WTC11 (cell line): ENCODE data around the gene PRRG1. TPM values are rescaled to one million over a fixed set of nuclear protein-coding genes. Genes with fewer than 3 reads are reported as not detected.
"Not testable (repeated sequence)": the region's sequence is repeated elsewhere in the genome, so short reads cannot be mapped to it uniquely, and the experiment has no call there.

Experiments used
- ATAC-seq: fragments of 200-7000 bp; cut with Tn5 transposase; 2 replicates; pipeline ENCODE4 v1.10.0; 2021; ENCODE audit warnings: mild to moderate bottlenecking, moderate library complexity
- CTCF ChIA-PET: fragments of 300-600 bp; sonication (Branson Sonifier 250); formaldehyde crosslinking; loops from one replicate; lab custom pipeline; 2021; ENCODE audit warnings: antibody characterized with exemption; lab: Charles Lee
- POLR2A ChIA-PET: fragments of 350-600 bp; sonication (Branson Sonifier 250); formaldehyde crosslinking; loops from one replicate; lab custom pipeline; 2021; ENCODE audit warnings: antibody characterized with exemption; lab: Charles Lee
- DNase-seq: peaks from one replicate; pipeline ENCODE4 v3.0.0; 2021; ENCODE audit warnings: low spot score
- H3K27ac Mint-ChIP-seq: 2 replicates; pipeline ENCODE4 v1.8.0; 2021; ENCODE audit warnings: mixed read lengths
- H3K27me3 Mint-ChIP-seq: 2 replicates; pipeline ENCODE4 v1.8.0; 2021; ENCODE audit warnings: low read depth, mild to moderate bottlenecking, moderate library complexity, mixed read lengths
- H3K36me3 Mint-ChIP-seq: 2 replicates; pipeline ENCODE4 v1.8.0; 2021; ENCODE audit warnings: mixed read lengths
- H3K4me1 Mint-ChIP-seq: 2 replicates; pipeline ENCODE4 v1.8.0; 2022; ENCODE audit warnings: mixed read lengths
- H3K4me3 Mint-ChIP-seq: 2 replicates; pipeline ENCODE4 v1.8.0; 2021; ENCODE audit warnings: mild to moderate bottlenecking, moderate library complexity, mixed read lengths
- H3K9me3 Mint-ChIP-seq: 2 replicates; pipeline ENCODE4 v1.8.0; 2021; ENCODE audit warnings: mixed read lengths
- FOXJ3 ChIP-seq: sonication (generic); formaldehyde crosslinking; IDR thresholded peaks from 2 replicates; pipeline ENCODE4 v1.9.0; 2021; ENCODE audit warnings: missing genetic modification reagents, mild to moderate bottlenecking, borderline replicate concordance
- FOXK1 ChIP-seq: sonication (generic); formaldehyde crosslinking; IDR thresholded peaks from 2 replicates; pipeline ENCODE4 v1.8.0; 2022; ENCODE audit warnings: mild to moderate bottlenecking, moderate library complexity, missing genetic modification reagents
- JAZF1 ChIP-seq: fragments of 250-450 bp; sonication (Bioruptor Pico); IDR thresholded peaks from 2 replicates; pipeline ENCODE4 v1.9.0; 2021; ENCODE audit warnings: moderate library complexity, mild to moderate bottlenecking, inconsistent platforms
- TEAD1 ChIP-seq: sonication (generic); formaldehyde crosslinking; IDR thresholded peaks from 2 replicates; pipeline ENCODE4 v1.8.0; 2022; ENCODE audit warnings: mild to moderate bottlenecking, missing genetic modification reagents
- ZNF396 ChIP-seq: fragments of 250-450 bp; sonication (Bioruptor Pico); IDR thresholded peaks from 2 replicates; pipeline ENCODE4 v1.8.0; 2021; ENCODE audit warnings: mild to moderate bottlenecking, moderate library complexity, borderline replicate concordance
- ZNF423 ChIP-seq: fragments of 250-450 bp; sonication (Bioruptor Pico); IDR thresholded peaks from 2 replicates; pipeline ENCODE4 v2.1.2; 2022; ENCODE audit warnings: mild to moderate bottlenecking, moderate library complexity
- total RNA-seq: library from RNA; stranded (reverse); gene quantifications from 3 replicates; pipeline ENCODE4 v1.2.3, GENCODE V29; 2021
- TF ChIP-seq, protein P1 (sequence below): sonication (generic); formaldehyde crosslinking; conservative IDR thresholded peaks from 2 replicates; pipeline ENCODE4 v1.8.1; 2023; ENCODE audit warnings: mild to moderate bottlenecking, low read depth, missing genetic modification reagents, moderate library complexity
- TF ChIP-seq, protein P2 (sequence below): sonication (generic); formaldehyde crosslinking; IDR thresholded peaks from 2 replicates; pipeline ENCODE4 v1.8.1; 2023; ENCODE audit warnings: mild to moderate bottlenecking, missing genetic modification reagents, moderate library complexity
- TF ChIP-seq, protein P3 (sequence below): sonication (generic); formaldehyde crosslinking; IDR thresholded peaks from 2 replicates; pipeline ENCODE4 v1.8.0; 2023; ENCODE audit warnings: missing genetic modification reagents, mild to moderate bottlenecking, borderline replicate concordance
- TF ChIP-seq, protein P4 (sequence below): sonication (generic); formaldehyde crosslinking; IDR thresholded peaks from 2 replicates; pipeline ENCODE4 v1.8.1; 2023; ENCODE audit warnings: mild to moderate bottlenecking, moderate library complexity, missing genetic modification reagents
- TF ChIP-seq, protein P5 (sequence below): sonication (generic); formaldehyde crosslinking; IDR thresholded peaks from 2 replicates; pipeline ENCODE4 v1.8.1; 2022; ENCODE audit warnings: low read depth, mild to moderate bottlenecking, moderate library complexity, missing genetic modification reagents, borderline replicate concordance
- TF ChIP-seq, protein P6 (sequence below): sonication (generic); formaldehyde crosslinking; IDR thresholded peaks from 2 replicates; pipeline ENCODE4 v1.8.1; 2023; ENCODE audit warnings: mild to moderate bottlenecking, missing genetic modification reagents, moderate library complexity
- TF ChIP-seq, protein P7 (sequence below): fragments of 200-600 bp; IDR thresholded peaks from 2 replicates; pipeline ENCODE4 v1.8.0; 2022; ENCODE audit warnings: antibody characterized with exemption
- TF ChIP-seq, protein P8 (sequence below): sonication (generic); formaldehyde crosslinking; IDR thresholded peaks from 2 replicates; pipeline ENCODE4 v1.8.0; 2022; ENCODE audit warnings: mild to moderate bottlenecking, missing genetic modification reagents

Gene PRRG1
- total RNA-seq, 1 experiment from 2014 or later = 8.1 TPM

DNA sequence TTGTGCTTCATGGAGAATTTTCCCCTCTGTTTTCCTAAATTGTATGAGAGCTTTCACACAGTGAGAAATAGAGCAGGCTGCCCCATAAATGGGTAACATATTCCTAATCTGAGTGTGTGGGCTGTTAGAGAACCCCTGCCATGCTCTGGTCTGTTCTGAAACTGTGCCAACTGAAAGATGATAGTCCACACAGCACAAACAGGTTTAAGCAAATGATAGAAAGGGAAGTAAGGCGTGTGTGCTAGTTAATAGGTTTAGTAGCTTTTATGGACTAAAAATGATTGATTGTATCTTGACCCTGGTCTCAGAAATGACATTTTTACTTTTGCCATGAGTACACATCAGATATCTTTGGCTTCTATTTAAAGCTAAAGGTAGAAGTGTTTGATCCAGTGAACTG lies 106.2 kb downstream of the PRRG1 start (continued):
- TF ChIP-seq, protein P1, sequence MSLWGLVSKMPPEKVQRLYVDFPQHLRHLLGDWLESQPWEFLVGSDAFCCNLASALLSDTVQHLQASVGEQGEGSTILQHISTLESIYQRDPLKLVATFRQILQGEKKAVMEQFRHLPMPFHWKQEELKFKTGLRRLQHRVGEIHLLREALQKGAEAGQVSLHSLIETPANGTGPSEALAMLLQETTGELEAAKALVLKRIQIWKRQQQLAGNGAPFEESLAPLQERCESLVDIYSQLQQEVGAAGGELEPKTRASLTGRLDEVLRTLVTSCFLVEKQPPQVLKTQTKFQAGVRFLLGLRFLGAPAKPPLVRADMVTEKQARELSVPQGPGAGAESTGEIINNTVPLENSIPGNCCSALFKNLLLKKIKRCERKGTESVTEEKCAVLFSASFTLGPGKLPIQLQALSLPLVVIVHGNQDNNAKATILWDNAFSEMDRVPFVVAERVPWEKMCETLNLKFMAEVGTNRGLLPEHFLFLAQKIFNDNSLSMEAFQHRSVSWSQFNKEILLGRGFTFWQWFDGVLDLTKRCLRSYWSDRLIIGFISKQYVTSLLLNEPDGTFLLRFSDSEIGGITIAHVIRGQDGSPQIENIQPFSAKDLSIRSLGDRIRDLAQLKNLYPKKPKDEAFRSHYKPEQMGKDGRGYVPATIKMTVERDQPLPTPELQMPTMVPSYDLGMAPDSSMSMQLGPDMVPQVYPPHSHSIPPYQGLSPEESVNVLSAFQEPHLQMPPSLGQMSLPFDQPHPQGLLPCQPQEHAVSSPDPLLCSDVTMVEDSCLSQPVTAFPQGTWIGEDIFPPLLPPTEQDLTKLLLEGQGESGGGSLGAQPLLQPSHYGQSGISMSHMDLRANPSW (CRISPR knock-in tag) = no peak
- TF ChIP-seq, protein P2, sequence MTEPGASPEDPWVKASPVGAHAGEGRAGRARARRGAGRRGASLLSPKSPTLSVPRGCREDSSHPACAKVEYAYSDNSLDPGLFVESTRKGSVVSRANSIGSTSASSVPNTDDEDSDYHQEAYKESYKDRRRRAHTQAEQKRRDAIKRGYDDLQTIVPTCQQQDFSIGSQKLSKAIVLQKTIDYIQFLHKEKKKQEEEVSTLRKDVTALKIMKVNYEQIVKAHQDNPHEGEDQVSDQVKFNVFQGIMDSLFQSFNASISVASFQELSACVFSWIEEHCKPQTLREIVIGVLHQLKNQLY (CRISPR knock-in tag) = no peak
- TF ChIP-seq, protein P3, sequence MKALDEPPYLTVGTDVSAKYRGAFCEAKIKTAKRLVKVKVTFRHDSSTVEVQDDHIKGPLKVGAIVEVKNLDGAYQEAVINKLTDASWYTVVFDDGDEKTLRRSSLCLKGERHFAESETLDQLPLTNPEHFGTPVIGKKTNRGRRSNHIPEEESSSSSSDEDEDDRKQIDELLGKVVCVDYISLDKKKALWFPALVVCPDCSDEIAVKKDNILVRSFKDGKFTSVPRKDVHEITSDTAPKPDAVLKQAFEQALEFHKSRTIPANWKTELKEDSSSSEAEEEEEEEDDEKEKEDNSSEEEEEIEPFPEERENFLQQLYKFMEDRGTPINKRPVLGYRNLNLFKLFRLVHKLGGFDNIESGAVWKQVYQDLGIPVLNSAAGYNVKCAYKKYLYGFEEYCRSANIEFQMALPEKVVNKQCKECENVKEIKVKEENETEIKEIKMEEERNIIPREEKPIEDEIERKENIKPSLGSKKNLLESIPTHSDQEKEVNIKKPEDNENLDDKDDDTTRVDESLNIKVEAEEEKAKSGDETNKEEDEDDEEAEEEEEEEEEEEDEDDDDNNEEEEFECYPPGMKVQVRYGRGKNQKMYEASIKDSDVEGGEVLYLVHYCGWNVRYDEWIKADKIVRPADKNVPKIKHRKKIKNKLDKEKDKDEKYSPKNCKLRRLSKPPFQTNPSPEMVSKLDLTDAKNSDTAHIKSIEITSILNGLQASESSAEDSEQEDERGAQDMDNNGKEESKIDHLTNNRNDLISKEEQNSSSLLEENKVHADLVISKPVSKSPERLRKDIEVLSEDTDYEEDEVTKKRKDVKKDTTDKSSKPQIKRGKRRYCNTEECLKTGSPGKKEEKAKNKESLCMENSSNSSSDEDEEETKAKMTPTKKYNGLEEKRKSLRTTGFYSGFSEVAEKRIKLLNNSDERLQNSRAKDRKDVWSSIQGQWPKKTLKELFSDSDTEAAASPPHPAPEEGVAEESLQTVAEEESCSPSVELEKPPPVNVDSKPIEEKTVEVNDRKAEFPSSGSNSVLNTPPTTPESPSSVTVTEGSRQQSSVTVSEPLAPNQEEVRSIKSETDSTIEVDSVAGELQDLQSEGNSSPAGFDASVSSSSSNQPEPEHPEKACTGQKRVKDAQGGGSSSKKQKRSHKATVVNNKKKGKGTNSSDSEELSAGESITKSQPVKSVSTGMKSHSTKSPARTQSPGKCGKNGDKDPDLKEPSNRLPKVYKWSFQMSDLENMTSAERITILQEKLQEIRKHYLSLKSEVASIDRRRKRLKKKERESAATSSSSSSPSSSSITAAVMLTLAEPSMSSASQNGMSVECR = no peak
- TF ChIP-seq ZNF423 (CRISPR knock-in tag) (no peak), TEAD1 (CRISPR knock-in tag) (no peak), ZNF396 (CRISPR knock-in tag) (no peak), FOXK1 (CRISPR knock-in tag) (no peak)
- TF ChIP-seq, protein P4, sequence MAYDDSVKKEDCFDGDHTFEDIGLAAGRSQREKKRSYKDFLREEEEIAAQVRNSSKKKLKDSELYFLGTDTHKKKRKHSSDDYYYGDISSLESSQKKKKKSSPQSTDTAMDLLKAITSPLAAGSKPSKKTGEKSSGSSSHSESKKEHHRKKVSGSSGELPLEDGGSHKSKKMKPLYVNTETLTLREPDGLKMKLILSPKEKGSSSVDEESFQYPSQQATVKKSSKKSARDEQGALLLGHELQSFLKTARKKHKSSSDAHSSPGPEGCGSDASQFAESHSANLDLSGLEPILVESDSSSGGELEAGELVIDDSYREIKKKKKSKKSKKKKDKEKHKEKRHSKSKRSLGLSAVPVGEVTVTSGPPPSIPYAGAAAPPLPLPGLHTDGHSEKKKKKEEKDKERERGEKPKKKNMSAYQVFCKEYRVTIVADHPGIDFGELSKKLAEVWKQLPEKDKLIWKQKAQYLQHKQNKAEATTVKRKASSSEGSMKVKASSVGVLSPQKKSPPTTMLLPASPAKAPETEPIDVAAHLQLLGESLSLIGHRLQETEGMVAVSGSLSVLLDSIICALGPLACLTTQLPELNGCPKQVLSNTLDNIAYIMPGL (CRISPR knock-in tag) = no peak
- TF ChIP-seq, protein P5, sequence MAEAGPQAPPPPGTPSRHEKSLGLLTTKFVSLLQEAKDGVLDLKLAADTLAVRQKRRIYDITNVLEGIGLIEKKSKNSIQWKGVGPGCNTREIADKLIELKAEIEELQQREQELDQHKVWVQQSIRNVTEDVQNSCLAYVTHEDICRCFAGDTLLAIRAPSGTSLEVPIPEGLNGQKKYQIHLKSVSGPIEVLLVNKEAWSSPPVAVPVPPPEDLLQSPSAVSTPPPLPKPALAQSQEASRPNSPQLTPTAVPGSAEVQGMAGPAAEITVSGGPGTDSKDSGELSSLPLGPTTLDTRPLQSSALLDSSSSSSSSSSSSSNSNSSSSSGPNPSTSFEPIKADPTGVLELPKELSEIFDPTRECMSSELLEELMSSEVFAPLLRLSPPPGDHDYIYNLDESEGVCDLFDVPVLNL = no peak

DNA sequence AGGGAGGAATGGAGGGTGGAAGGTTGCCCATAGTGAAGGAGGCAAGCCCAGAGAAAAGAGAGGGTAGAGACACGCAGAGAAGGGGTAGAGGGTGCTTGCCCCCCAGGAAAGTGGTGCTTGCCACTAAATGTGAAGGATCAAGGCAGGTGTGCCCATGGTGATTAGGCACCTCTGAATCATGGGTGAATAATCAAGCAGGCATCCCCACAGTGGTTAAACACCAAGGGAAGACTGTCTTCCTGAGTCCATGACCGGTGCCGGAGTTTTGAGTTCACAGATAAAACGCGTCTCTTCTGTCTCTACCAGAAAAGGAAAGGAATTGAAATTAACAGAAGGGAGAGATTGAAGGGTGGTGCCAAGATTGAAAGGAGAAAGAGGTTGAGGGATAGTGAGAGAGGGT lies 111.1 kb downstream of the PRRG1 start:
- Mint-ChIP-seq H3K4me3 (peak overlapping the region; percentile 60), H3K27ac (peak overlapping the region; percentile 95), H3K9me3 (peaks cover 18% of the 10 kb centered on the region), H3K36me3 (peaks cover 24% of the 10 kb centered on the region), H3K4me1 (peaks cover 41% of the 10 kb centered on the region)
- ATAC-seq, POLR2A ChIA-PET, H3K27me3 Mint-ChIP-seq, DNase-seq, CTCF ChIA-PET: not testable (repeated sequence)

DNA sequence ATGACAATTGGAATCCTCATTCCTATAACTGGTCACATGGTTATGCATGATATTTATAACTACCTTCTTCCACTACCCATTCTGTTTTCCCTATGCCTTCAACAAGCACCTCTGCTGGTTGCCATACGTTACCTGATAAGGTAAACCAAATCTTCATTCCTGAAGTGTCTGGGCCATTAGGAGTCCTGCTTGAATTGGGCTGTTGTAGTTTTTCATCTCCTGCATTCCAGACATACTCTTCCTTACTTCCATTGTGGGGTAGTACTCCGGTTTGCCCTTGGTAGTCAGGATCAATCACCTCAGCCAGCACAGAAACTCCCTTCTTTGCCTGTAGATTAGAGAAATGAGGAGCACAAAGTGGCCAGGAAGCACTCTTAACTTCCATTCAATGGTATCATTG lies 113.2 kb downstream of the PRRG1 start:
- ATAC-seq = peak; percentile 71; the same call in 1 of the 2 replicates
- H3K9me3 Mint-ChIP-seq = peaks cover 18% of the 10 kb centered on the region
- POLR2A ChIA-PET = interaction anchor here (0.6 kb wide), 1 partner anchor 23 kb away, joined by 3 read pairs; no protein-coding TSS in a partner anchor

More for the DNA sequence above, 113.2 kb downstream of the PRRG1 start:
- Mint-ChIP-seq H3K27ac (no peak overlapping the region), H3K27me3 (no peaks in the 10 kb centered on the region; the same call in 1 of the 2 replicates)
- no peak for DNase-seq
- TF ChIP-seq JAZF1 (CRISPR knock-in tag) (no peak), FOXJ3 (CRISPR knock-in tag) (no peak)
- TF ChIP-seq, protein P6, sequence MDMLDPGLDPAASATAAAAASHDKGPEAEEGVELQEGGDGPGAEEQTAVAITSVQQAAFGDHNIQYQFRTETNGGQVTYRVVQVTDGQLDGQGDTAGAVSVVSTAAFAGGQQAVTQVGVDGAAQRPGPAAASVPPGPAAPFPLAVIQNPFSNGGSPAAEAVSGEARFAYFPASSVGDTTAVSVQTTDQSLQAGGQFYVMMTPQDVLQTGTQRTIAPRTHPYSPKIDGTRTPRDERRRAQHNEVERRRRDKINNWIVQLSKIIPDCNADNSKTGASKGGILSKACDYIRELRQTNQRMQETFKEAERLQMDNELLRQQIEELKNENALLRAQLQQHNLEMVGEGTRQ (CRISPR knock-in tag) = no peak
- TF ChIP-seq, protein P7, sequence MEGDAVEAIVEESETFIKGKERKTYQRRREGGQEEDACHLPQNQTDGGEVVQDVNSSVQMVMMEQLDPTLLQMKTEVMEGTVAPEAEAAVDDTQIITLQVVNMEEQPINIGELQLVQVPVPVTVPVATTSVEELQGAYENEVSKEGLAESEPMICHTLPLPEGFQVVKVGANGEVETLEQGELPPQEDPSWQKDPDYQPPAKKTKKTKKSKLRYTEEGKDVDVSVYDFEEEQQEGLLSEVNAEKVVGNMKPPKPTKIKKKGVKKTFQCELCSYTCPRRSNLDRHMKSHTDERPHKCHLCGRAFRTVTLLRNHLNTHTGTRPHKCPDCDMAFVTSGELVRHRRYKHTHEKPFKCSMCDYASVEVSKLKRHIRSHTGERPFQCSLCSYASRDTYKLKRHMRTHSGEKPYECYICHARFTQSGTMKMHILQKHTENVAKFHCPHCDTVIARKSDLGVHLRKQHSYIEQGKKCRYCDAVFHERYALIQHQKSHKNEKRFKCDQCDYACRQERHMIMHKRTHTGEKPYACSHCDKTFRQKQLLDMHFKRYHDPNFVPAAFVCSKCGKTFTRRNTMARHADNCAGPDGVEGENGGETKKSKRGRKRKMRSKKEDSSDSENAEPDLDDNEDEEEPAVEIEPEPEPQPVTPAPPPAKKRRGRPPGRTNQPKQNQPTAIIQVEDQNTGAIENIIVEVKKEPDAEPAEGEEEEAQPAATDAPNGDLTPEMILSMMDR = no peak
- TF ChIP-seq, protein P4 (CRISPR knock-in tag) = no peak
- TF ChIP-seq, protein P8, sequence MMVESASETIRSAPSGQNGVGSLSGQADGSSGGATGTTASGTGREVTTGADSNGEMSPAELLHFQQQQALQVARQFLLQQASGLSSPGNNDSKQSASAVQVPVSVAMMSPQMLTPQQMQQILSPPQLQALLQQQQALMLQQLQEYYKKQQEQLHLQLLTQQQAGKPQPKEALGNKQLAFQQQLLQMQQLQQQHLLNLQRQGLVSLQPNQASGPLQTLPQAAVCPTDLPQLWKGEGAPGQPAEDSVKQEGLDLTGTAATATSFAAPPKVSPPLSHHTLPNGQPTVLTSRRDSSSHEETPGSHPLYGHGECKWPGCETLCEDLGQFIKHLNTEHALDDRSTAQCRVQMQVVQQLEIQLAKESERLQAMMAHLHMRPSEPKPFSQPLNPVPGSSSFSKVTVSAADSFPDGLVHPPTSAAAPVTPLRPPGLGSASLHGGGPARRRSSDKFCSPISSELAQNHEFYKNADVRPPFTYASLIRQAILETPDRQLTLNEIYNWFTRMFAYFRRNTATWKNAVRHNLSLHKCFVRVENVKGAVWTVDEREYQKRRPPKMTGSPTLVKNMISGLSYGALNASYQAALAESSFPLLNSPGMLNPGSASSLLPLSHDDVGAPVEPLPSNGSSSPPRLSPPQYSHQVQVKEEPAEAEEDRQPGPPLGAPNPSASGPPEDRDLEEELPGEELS (CRISPR knock-in tag) = no peak
- TF ChIP-seq, all 79 proteins: peak for 0
- Mint-ChIP-seq H3K4me1 (peaks cover 34% of the 10 kb centered on the region), H3K4me3 (no peak overlapping the region), H3K36me3 (peaks cover 24% of the 10 kb centered on the region)
- CTCF ChIA-PET = no interaction called here
